ENCODE data around the gene PRR3.

PRR3 gene

GRCh38 chr6:30530014-30530413 is 27.1 kb upstream of the PRR3 start:
- Histone ChIP-seq H3K4me3 (no peak overlapping the region), H3K27ac (no peak overlapping the region), H3K36me3 (ENCODE audit: insufficient read depth, low read length) (no peaks in the 10 kb centered on the region), H3K9ac (ENCODE audit: insufficient read length) (no peak overlapping the region), H3K9me3 (ENCODE audit: low read depth, low read length) (no peaks in the 10 kb centered on the region)
- TF ChIP-seq FOXP2 (optimal IDR thresholded peaks at IDR 0.05; ENCODE audit: control extremely low read depth, extremely low read length, insufficient read depth) (no peak), EZH2 (IDR thresholded peaks at IDR 0.05) (no peak), POLR2AphosphoS5 (IDR thresholded peaks at IDR 0.05; ENCODE audit: borderline replicate concordance, low read depth, low read length) (no peak)
- DNase-seq (ENCODE audit: low read depth, low spot score), result no peak

GRCh38 chr6:30533460-30534294 is 23.4 kb upstream of the PRR3 start:
- Histone ChIP-seq H3K36me3 (ENCODE audit: insufficient read depth, low read length) (no peaks in the 10 kb centered on the region), H3K27ac (no peak overlapping the region), H3K4me3 (no peak overlapping the region), H3K9me3 (ENCODE audit: low read depth, low read length) (no peaks in the 10 kb centered on the region), H3K9ac (ENCODE audit: insufficient read length) (no peak overlapping the region)
- DNase-seq (ENCODE audit: low read depth, low spot score), result no peak
- TF ChIP-seq POLR2AphosphoS5 (IDR thresholded peaks at IDR 0.05; ENCODE audit: borderline replicate concordance, low read depth, low read length) (no peak), EZH2 (IDR thresholded peaks at IDR 0.05) (no peak), FOXP2 (optimal IDR thresholded peaks at IDR 0.05; ENCODE audit: control extremely low read depth, extremely low read length, insufficient read depth) (no peak)

- H3K36me3 ChIP-seq (ENCODE audit: insufficient read depth, low read length), result no peaks in the 10 kb centered on the region
- H3K9me3 ChIP-seq (ENCODE audit: low read depth, low read length), result no peaks in the 10 kb centered on the region
- H3K9ac ChIP-seq (ENCODE audit: insufficient read length), result no peak overlapping the region
- no peak for DNase-seq (ENCODE audit: low read depth, low spot score)
- no peak overlapping the region for H3K27ac ChIP-seq
- H3K4me3 ChIP-seq, result no peak overlapping the region
- no peak for TF ChIP-seq EZH2 (IDR thresholded peaks at IDR 0.05)
These were observed 19.2 kb upstream of the PRR3 start for GRCh38 chr6:30537931-30538330.

- Histone ChIP-seq H3K36me3 (ENCODE audit: insufficient read depth, low read length) (peaks cover 4% of the 10 kb centered on the region; the same call in 1 of the 2 replicates), H3K4me3 (peak overlapping the region; percentile 79), H3K27ac (no peak overlapping the region), H3K9me3 (ENCODE audit: low read depth, low read length) (no peaks in the 10 kb centered on the region), H3K9ac (ENCODE audit: insufficient read length) (no peak overlapping the region)
- peak; percentile 83 for DNase-seq (ENCODE audit: low read depth, low spot score)
- no peak for TF ChIP-seq EZH2 (IDR thresholded peaks at IDR 0.05)
- no peak for TF ChIP-seq FOXP2 (optimal IDR thresholded peaks at IDR 0.05; ENCODE audit: control extremely low read depth, extremely low read length, insufficient read depth)
These were observed 15.3 kb upstream of the PRR3 start for GRCh38 chr6:30541515-30542403.

- H3K4me3 ChIP-seq, result no peak overlapping the region
- peaks cover 4% of the 10 kb centered on the region; the same call in 1 of the 2 replicates for H3K36me3 ChIP-seq (ENCODE audit: insufficient read depth, low read length)
- H3K9ac ChIP-seq (ENCODE audit: insufficient read length), result no peak overlapping the region
- DNase-seq (ENCODE audit: low read depth, low spot score), result no peak
- H3K27ac ChIP-seq, result no peak overlapping the region
- TF ChIP-seq POLR2AphosphoS5 (IDR thresholded peaks at IDR 0.05; ENCODE audit: borderline replicate concordance, low read depth, low read length) (no peak), FOXP2 (optimal IDR thresholded peaks at IDR 0.05; ENCODE audit: control extremely low read depth, extremely low read length, insufficient read depth) (no peak), EZH2 (IDR thresholded peaks at IDR 0.05) (no peak)
- H3K9me3 ChIP-seq (ENCODE audit: low read depth, low read length), result no peaks in the 10 kb centered on the region
These were observed 14.7 kb upstream of the PRR3 start for GRCh38 chr6:30542404-30542725.

- DNase-seq (ENCODE audit: low read depth, low spot score), result no peak
- Histone ChIP-seq H3K9me3 (ENCODE audit: low read depth, low read length) (no peaks in the 10 kb centered on the region), H3K27ac (no peak overlapping the region), H3K9ac (ENCODE audit: insufficient read length) (no peak overlapping the region), H3K36me3 (ENCODE audit: insufficient read depth, low read length) (peaks cover 4% of the 10 kb centered on the region; the same call in 1 of the 2 replicates), H3K4me3 (no peak overlapping the region)
- TF ChIP-seq POLR2AphosphoS5 (IDR thresholded peaks at IDR 0.05; ENCODE audit: borderline replicate concordance, low read depth, low read length), result no peak
These were observed 14.2 kb upstream of the PRR3 start for GRCh38 chr6:30542915-30543314.

GRCh38 chr6:30543821-30544220 is 13.3 kb upstream of the PRR3 start:
- Histone ChIP-seq H3K9ac (ENCODE audit: insufficient read length) (no peak overlapping the region), H3K4me3 (no peak overlapping the region), H3K36me3 (ENCODE audit: insufficient read depth, low read length) (peaks cover 9% of the 10 kb centered on the region; the same call in 1 of the 2 replicates), H3K27ac (no peak overlapping the region), H3K9me3 (ENCODE audit: low read depth, low read length) (no peaks in the 10 kb centered on the region)
- TF ChIP-seq FOXP2 (optimal IDR thresholded peaks at IDR 0.05; ENCODE audit: control extremely low read depth, extremely low read length, insufficient read depth), result no peak
- DNase-seq (ENCODE audit: low read depth, low spot score), result no peak

- no peak for DNase-seq (ENCODE audit: low read depth, low spot score)
- Histone ChIP-seq H3K36me3 (ENCODE audit: insufficient read depth, low read length) (peaks cover 16% of the 10 kb centered on the region; the same call in 1 of the 2 replicates), H3K27ac (no peak overlapping the region)
These were observed 12.3 kb upstream of the PRR3 start for GRCh38 chr6:30544666-30545272.

More at GRCh38 chr6:30544666-30545272, 12.3 kb upstream of the PRR3 start:
- Histone ChIP-seq H3K9me3 (ENCODE audit: low read depth, low read length) (no peaks in the 10 kb centered on the region), H3K9ac (ENCODE audit: insufficient read length) (no peak overlapping the region), H3K4me3 (no peak overlapping the region)
- TF ChIP-seq EZH2 (IDR thresholded peaks at IDR 0.05), result no peak
- TF ChIP-seq FOXP2 (optimal IDR thresholded peaks at IDR 0.05; ENCODE audit: control extremely low read depth, extremely low read length, insufficient read depth), result no peak
- TF ChIP-seq POLR2AphosphoS5 (IDR thresholded peaks at IDR 0.05; ENCODE audit: borderline replicate concordance, low read depth, low read length), result no peak
